Measurements from ENCODE around the gene HENMT1.
A peak's percentile ranks its signal among the peaks of the same experiment; 100 is the strongest.
"Not testable (repeated sequence)": the region's sequence is repeated elsewhere in the genome, so short reads cannot be mapped to it uniquely, and the experiment has no call there.

HENMT1 gene

DNA sequence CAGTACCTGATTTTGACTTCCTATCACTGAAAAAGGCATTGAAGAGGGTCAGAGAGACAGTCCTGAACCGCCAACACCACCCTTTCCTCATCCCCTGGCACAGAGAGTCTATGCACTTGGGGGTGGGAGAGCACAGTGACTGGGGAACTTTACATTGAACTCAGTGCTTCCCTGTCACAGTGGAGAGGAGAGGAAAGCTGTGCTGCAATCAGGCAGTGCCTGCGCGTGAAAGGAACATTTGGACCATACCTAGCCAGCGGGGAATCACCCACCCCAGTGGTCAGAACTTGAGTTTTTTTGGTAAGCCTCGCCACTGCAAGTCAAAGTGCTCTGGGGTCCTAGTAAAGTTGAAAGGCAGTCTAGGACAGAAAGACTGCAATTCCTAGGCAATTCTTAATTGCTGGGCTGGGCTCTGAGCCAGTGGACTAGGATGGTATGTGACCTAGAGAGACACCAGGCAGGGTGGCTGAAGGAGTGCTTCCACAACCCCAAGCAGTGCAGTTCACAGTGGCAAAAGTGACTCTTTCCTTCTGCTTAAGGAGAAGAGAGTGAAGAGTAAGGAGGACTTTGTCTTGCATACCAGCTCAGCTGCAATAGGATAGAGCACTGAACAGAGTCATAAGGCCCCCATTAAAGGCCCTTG is 9.4 kb upstream of the HENMT1 start:
- no peak for DNase-seq

GRCh38 chr1:108669679-108670078 is 8.8 kb upstream of the HENMT1 start:
- DNase-seq = peak; percentile 26

- DNase-seq = no peak
Observed at GRCh38 chr1:108668777-108669176, 7.9 kb upstream of the HENMT1 start.

DNA sequence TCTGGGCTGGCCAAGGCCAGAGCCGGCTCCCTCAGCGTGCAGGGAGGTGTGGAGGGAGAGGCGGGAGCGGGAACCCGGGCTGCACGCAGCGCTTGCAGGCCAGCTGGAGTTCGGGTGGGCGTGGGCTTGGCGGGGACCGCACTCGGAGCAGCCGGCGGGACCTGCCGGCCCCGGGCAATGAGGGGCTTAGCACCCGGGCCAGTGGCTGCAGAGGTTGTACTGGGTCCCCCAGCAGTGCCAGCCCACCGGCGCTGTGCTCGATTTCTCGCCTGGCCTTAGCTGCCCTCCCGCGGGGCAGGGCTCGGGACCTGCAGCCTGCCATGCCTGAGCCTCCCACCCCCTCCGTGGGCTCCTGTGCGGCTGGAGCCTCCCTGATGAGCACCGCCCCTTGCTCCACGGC is 6.5 kb upstream of the HENMT1 start:
- DNase-seq = not testable (repeated sequence)

DNA sequence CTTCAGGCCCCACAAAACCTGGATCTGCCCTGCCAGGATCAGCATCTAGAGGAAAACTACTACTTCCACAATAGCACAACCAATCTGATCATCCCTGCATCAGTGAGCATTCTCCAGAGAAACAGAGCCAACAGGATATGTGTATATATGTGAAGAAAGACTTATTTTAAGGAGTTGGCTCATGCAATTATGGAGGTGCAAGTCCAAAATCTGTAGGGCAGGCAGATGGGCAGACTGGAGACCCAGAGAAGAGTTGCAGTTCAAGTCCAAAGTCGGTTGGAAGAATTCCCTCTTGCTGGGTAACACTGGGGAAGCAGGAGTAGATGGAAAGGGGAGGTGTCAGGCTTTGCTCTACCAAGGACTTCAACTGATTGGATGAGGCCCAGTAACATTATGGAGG is 4.9 kb upstream of the HENMT1 start:
- DNase-seq = no peak

GRCh38 chr1:108665067-108665466 is 4.2 kb upstream of the HENMT1 start:
- no peak for DNase-seq

- DNase-seq = no peak
Observed at GRCh38 chr1:108664481-108664880, 3.6 kb upstream of the HENMT1 start.

GRCh38 chr1:108663074-108663473 is 2.2 kb upstream of the HENMT1 start:
- DNase-seq = no peak

GRCh38 chr1:108657356-108658080 is 3.4 kb downstream of the HENMT1 start:
- DNase-seq = no peak

GRCh38 chr1:108653431-108654105 is 7.3 kb downstream of the HENMT1 start:
- no peak for DNase-seq

DNA sequence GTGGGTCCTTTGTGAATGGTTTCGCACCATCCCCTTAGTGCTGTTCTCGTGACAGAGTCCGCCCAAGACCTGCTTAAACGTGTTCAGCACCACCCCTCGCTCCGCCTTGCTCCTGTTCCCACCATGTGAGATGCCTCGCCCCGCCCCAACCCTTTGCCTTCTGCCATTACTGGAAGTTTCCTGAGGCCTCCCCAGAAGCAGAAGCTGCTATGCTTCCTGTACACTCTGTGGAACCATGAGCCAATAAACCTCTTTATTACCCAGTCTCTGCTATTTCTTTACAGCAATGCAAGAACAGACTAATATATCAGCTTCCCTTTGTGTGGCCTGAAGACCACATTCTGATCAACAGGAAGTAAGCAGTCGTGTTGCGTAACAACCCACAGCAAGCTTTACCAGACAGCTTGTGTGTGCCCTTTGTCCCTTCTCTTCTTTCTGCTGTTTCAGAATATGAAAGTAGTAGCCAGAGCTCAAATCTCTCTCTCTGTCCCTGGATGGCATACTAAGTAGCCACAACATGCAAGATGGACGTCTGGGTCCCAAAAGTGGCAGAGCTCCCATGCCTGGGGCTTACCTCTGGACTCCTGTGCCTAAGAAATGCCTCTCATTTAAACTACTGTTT is 14.1 kb downstream of the HENMT1 start:
- DNase-seq = peak; percentile 84

DNA sequence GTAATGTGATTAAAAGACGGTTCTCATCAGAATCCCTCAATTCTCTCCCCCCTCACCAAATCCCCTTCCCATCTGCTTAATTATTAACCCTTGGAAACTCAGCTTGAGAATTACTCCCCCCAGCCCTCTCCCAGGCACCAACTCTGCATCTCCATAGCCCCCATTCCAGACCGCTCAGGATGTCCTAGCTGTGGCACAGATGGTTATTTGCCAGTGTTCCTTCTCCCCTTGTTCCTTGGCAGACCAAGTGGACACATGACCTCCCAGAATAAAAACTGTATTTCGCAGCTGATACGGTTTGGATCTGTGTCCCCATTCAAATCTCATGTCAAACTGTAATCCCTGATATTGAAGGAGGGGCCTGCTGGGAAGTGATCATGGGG is 14.6 kb downstream of the HENMT1 start:
- no peak for DNase-seq

- DNase-seq = no peak
Observed at GRCh38 chr1:108645564-108646184, 15.2 kb downstream of the HENMT1 start.

- peak; percentile 62 for DNase-seq
Observed at GRCh38 chr1:108644984-108645383, 15.9 kb downstream of the HENMT1 start.

- peak; percentile 67 for DNase-seq
Observed at GRCh38 chr1:108643492-108644335, 17.2 kb downstream of the HENMT1 start.

DNA sequence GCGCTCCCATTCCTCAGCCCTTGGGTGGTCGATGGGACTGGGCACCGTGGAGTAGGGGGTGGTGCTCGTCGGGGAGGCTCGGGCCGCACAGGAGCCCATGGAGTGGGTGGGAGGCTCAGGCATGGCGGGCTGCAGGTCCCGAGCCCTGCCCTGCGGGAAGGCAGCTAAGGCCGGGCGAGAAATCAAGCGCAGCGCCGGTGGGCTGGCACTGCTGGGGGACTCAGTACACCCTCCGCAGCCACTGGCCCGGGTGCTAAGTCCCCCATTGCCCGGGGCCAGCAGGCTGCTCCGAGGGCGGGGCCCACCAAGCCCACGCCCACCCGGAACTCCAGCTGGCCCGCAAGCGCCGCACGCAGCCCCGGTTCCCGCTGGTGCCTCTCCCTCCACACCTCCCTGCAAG is 20.0 kb downstream of the HENMT1 start:
- DNase-seq = not testable (repeated sequence)

- DNase-seq = peak; percentile 16
Observed at GRCh38 chr1:108639899-108640560, 20.9 kb downstream of the HENMT1 start.

DNA sequence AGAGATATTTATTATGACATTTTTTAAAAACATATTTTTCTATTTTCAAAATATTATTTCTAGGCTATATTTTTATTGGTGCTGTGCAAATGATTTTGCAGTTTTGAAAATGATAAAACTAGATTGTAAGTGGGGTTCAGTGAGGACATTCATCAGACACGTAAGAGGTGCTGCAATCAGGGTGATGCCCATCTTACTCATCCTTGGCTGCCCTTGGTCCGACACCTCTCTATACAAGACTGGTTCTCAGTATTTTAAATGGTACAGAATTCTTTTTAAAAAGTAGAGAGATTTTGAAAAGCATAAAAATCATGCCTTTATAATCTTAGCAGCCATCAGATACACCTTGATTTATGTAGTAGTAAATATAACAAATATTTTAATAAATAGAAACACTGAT is 24.0 kb downstream of the HENMT1 start:
- no peak for DNase-seq

DNA sequence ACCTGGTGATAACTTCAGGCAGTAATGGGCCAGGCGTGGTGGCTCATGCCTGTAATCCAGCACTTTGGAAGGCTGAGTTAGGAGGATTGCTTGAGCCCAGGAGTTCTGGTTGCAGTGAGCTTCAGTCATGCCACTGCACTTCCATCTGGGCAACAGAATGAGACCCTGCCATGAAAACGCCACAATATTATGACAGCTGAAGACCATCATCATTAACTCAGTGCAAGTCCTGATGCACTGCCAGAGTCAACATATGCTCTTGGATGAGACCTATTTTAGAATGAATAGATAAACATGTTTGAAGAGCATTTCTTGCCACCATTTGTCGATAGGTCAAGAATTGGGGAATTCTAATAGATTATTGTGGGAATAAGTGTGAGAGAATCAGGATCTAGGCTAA is 26.4 kb downstream of the HENMT1 start:
- DNase-seq = no peak

GRCh38 chr1:108628665-108629064 is 32.2 kb downstream of the HENMT1 start:
- no peak for DNase-seq

DNA sequence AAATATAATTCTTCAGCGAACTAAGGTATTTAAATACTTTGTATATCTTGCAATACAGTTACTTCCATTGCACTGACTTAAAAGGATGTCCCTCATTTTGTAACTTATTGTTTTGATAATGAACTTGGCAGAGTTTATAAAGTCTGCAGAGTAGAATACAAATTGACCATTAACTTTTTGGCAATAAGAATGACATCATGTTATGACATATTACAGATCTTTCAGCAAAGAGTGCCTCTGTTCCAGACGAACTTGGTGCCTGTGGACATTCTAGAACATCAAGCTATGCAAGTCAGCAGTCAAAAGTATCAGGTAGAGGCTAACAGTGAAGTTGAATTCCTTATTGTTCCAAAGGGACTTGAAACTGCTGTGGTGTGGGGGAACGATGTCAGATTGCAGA is 32.9 kb downstream of the HENMT1 start:
- DNase-seq = no peak

DNA sequence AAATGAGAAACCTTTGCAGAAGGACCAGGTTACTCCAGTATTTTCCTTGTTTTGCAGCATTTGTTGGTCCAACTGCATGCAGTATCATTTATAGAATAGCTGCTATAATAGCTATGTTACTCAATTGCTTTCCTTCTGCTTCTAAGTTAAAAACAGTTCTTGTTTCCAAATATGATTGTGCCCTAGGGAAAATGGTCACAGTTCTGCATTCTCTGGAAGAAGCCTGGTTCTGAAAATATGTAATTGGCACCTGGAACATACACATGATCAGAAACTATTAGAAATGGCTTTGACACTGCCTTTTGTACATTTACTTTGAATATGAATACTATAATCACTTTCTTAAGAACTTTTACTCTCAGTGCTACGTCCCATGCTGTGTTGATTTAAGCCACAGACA is 33.6 kb downstream of the HENMT1 start:
- no peak for DNase-seq
